ENCODE measurements around the gene ASB13.

The ASB13 gene, protein sequence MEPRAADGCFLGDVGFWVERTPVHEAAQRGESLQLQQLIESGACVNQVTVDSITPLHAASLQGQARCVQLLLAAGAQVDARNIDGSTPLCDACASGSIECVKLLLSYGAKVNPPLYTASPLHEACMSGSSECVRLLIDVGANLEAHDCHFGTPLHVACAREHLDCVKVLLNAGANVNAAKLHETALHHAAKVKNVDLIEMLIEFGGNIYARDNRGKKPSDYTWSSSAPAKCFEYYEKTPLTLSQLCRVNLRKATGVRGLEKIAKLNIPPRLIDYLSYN

DNA sequence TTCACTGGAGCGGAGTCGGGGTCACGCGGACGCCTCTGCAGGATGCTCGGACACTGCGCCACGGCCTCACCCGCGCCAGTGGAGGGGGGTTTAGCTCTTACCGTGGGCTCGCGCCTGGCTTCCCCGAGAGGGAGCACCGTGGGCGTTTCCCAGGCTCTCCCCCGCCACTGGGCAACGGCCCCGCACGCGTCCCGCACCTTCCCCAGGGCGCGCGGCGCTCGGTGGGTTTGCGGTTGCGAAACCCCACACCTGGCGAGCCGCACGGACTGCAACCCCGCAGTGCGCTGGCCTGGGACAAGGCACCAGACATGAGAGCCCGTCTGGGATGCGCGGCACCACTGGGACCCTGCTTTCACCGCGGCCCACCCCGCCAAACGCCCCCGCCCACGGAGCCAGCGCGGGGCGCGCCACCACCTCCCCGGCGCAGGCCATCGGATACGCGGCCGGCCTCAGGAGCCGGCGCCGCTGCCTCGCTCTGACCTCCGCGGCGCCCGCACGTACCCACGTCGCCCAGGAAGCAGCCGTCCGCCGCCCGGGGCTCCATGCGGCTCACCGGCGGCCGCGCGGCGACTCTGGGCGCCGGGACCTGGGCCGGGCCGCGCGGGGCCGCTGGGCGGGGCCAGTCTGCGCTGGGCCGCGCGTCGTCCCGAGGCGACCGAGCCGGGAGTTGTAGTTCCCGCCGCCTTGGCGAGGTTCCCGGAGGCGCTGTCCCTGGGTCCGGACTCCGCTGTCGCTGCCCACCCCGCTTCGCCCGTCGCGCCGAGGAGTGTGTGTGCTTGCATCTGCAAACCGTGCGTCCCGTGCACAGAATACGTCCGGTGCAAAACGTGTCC is at the start of gene ASB13:
Gene ASB13, minus strand, starts transcription at position 588 of the 833 bp plus-strand sequence. Its CDS starts 44 bp downstream, at position 544.
- peak within 1 kb of the TSS; percentile 79 for H3K4me3 ChIP-seq (ENCODE audit: low read depth, low read length)
- H3K36me3 ChIP-seq (ENCODE audit: control insufficient read depth, insufficient read depth, low read length), result no peaks in the 10 kb centered on the region
- H3K27me3 ChIP-seq (ENCODE audit: control insufficient read depth, insufficient read depth, low read length), result peaks cover 14% of the 10 kb centered on the region
- H3K9me3 ChIP-seq (ENCODE audit: control insufficient read depth, insufficient read depth, low read length), result no peaks in the 10 kb centered on the region
- H3K4me1 ChIP-seq (ENCODE audit: control insufficient read depth, insufficient read depth, low read length), result peaks cover 5% of the 10 kb centered on the region
- peak within 1 kb of the TSS; percentile 73 for H3K9ac ChIP-seq (ENCODE audit: low read depth, low read length)

DNA sequence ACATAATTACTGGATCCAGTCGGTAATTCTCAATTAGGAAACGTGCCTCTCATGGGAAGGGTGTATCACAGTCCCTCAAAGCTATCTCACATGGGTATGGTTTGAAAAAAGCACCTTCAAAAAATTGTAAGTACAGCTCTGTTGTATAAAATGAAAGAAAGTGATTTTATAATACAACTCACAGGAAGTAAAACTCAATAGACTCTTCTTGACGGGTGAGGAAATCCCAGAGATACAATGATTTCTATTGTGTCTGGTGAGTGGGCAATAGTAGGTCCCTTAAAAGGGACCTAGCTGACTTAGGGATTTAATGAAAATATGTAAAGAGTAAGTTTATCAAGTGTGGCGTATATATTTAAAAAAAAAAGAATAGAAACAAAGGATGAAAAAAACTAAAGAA is 45.2 kb upstream of the ASB13 start:
- H3K9me3 ChIP-seq (ENCODE audit: control insufficient read depth, insufficient read depth, low read length), result no peaks in the 10 kb centered on the region
- H3K9ac ChIP-seq (ENCODE audit: low read depth, low read length), result no peak overlapping the region
- no peaks in the 10 kb centered on the region for H3K27me3 ChIP-seq (ENCODE audit: control insufficient read depth, insufficient read depth, low read length)
- no peaks in the 10 kb centered on the region for H3K4me1 ChIP-seq (ENCODE audit: control insufficient read depth, insufficient read depth, low read length)
- no peak overlapping the region for H3K4me3 ChIP-seq (ENCODE audit: low read depth, low read length)
- no peaks in the 10 kb centered on the region for H3K36me3 ChIP-seq (ENCODE audit: control insufficient read depth, insufficient read depth, low read length)

DNA sequence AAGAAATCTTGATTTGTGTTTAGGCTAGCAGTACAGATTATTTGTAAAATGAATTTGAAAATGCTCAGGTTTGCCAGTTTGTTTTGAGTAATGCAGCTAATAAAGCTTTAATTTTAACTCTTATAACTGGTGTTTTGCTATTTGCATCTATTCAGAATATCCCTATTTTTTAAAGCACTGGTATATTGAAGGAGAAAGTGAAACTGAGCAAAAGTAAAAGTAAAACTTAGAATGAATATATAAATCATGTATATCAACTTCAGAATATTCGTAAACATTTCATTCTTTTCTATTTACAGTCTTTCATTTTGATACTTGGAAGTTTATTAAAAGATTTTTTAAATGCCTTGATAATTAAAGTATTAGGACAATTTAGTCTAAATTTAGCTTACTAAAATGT is 44.5 kb upstream of the ASB13 start:
- H3K36me3 ChIP-seq (ENCODE audit: control insufficient read depth, insufficient read depth, low read length), result no peaks in the 10 kb centered on the region
- no peaks in the 10 kb centered on the region for H3K9me3 ChIP-seq (ENCODE audit: control insufficient read depth, insufficient read depth, low read length)
- H3K4me1 ChIP-seq (ENCODE audit: control insufficient read depth, insufficient read depth, low read length), result no peaks in the 10 kb centered on the region
- no peak overlapping the region for H3K4me3 ChIP-seq (ENCODE audit: low read depth, low read length)
- no peaks in the 10 kb centered on the region for H3K27me3 ChIP-seq (ENCODE audit: control insufficient read depth, insufficient read depth, low read length)
- H3K9ac ChIP-seq (ENCODE audit: low read depth, low read length), result no peak overlapping the region

DNA sequence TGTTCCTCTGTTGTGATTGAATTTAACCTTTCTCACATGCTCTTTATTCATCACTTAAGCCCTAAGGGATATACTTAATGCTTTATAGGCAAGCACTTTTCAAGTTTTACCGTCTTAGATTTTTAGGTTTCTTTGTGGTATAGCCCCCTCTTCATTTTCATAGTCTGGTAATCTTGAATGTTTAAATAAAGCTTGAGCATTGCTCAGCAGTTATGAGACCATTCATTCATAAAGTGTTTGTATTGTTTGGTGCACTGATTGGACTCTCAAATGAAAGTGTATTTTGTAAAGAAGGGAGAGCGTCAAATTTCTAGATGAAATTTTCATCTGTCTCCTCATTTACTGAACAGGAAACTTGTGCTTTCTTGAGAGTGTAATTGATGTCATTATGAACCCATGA is 43.5 kb upstream of the ASB13 start:
- Histone ChIP-seq H3K4me1 (ENCODE audit: control insufficient read depth, insufficient read depth, low read length) (no peaks in the 10 kb centered on the region), H3K9me3 (ENCODE audit: control insufficient read depth, insufficient read depth, low read length) (no peaks in the 10 kb centered on the region), H3K4me3 (ENCODE audit: low read depth, low read length) (no peak overlapping the region), H3K36me3 (ENCODE audit: control insufficient read depth, insufficient read depth, low read length) (no peaks in the 10 kb centered on the region), H3K9ac (ENCODE audit: low read depth, low read length) (no peak overlapping the region), H3K27me3 (ENCODE audit: control insufficient read depth, insufficient read depth, low read length) (no peaks in the 10 kb centered on the region)

DNA sequence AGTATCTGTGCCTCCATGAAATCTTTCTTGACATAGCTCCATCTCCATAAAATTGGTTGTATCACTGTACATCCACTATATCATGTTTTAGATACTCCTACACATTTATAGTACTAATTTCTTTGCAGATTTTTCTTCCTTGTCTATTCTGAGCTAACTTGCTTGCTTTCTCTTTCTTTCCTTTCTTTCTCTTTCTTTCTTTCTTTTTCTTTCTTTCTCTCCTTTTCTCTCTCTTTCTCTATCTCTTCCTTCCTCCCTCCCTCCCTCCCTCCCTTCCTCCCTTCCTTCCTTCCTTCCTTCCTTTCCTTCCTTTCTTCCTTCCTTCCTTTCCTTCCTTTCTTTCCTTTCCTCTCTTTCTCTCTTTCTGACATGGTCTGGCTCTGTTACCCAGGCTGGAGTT is 42.0 kb upstream of the ASB13 start:
- Histone ChIP-seq H3K4me3 (ENCODE audit: low read depth, low read length) (no peak overlapping the region), H3K9me3 (ENCODE audit: control insufficient read depth, insufficient read depth, low read length) (no peaks in the 10 kb centered on the region), H3K4me1 (ENCODE audit: control insufficient read depth, insufficient read depth, low read length) (no peaks in the 10 kb centered on the region), H3K36me3 (ENCODE audit: control insufficient read depth, insufficient read depth, low read length) (no peaks in the 10 kb centered on the region), H3K27me3 (ENCODE audit: control insufficient read depth, insufficient read depth, low read length) (no peaks in the 10 kb centered on the region), H3K9ac (ENCODE audit: low read depth, low read length) (no peak overlapping the region)

DNA sequence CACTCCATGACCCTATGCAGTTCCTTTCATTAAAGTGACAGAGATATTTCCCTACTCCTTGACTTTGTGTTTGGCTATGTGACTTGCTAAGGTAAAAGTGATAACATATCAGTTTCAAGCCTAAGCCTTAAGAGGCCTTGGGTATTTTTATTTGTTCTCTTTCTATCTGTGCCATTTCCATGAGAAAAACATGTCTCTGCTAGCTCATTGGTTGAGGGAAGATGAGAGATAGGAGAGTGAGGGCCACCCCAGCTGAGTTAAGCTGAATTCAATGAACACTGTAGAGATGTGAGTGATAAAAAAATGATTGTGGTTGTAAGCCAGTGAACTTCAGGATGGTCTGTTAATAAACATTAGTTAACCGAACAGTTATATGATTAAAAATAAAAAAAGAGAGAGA is 31.7 kb upstream of the ASB13 start:
- no peaks in the 10 kb centered on the region for H3K27me3 ChIP-seq (ENCODE audit: control insufficient read depth, insufficient read depth, low read length)
- no peak overlapping the region for H3K9ac ChIP-seq (ENCODE audit: low read depth, low read length)
- H3K9me3 ChIP-seq (ENCODE audit: control insufficient read depth, insufficient read depth, low read length), result no peaks in the 10 kb centered on the region
- no peak overlapping the region for H3K4me3 ChIP-seq (ENCODE audit: low read depth, low read length)
- no peaks in the 10 kb centered on the region for H3K36me3 ChIP-seq (ENCODE audit: control insufficient read depth, insufficient read depth, low read length)
- peaks cover 24% of the 10 kb centered on the region for H3K4me1 ChIP-seq (ENCODE audit: control insufficient read depth, insufficient read depth, low read length)

DNA sequence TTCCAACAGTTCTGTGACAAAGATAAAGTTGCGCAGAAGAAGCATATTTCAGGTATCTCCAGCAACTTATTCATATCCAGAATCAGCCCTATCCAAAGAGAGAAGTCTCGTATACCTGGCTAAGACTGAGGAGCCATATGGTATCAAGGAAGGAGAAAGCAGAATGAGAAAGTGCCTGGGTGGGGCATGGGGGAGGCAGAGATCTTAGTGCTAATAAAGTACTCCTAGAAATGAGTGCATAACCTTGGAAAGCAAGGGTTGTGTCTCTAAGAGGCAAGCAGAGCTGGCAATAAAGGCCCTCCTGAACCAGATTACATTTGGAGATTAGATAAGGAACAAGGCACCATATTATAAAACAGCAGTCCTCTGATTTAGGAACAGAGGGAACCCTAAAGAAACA is 30.9 kb upstream of the ASB13 start:
- Histone ChIP-seq H3K27me3 (ENCODE audit: control insufficient read depth, insufficient read depth, low read length) (no peaks in the 10 kb centered on the region), H3K36me3 (ENCODE audit: control insufficient read depth, insufficient read depth, low read length) (no peaks in the 10 kb centered on the region), H3K9ac (ENCODE audit: low read depth, low read length) (no peak overlapping the region), H3K9me3 (ENCODE audit: control insufficient read depth, insufficient read depth, low read length) (no peaks in the 10 kb centered on the region), H3K4me1 (ENCODE audit: control insufficient read depth, insufficient read depth, low read length) (peaks cover 24% of the 10 kb centered on the region), H3K4me3 (ENCODE audit: low read depth, low read length) (no peak overlapping the region)

DNA sequence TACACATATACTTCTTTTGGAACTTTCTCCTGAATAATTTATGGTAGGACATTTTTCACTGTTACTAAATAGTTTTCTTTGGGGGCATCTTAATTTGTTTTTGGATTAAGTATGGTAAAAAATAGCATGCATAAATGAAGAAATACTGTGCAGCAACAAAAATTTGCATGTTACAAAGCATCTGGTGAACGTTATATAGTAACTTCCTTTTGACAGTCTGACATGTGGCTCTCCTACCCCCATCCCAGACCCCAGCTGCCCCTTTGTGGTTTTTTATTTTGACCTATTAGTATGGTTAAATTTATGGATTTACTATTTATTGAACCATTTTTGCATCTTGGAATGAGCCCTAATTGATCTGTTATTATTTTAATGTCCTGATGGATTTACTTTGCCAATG is 28.2 kb upstream of the ASB13 start:
- peaks cover 28% of the 10 kb centered on the region for H3K4me1 ChIP-seq (ENCODE audit: control insufficient read depth, insufficient read depth, low read length)
- H3K4me3 ChIP-seq (ENCODE audit: low read depth, low read length), result no peak overlapping the region
- H3K9ac ChIP-seq (ENCODE audit: low read depth, low read length), result no peak overlapping the region
- no peaks in the 10 kb centered on the region for H3K27me3 ChIP-seq (ENCODE audit: control insufficient read depth, insufficient read depth, low read length)
- H3K9me3 ChIP-seq (ENCODE audit: control insufficient read depth, insufficient read depth, low read length), result no peaks in the 10 kb centered on the region
- no peaks in the 10 kb centered on the region for H3K36me3 ChIP-seq (ENCODE audit: control insufficient read depth, insufficient read depth, low read length)

DNA sequence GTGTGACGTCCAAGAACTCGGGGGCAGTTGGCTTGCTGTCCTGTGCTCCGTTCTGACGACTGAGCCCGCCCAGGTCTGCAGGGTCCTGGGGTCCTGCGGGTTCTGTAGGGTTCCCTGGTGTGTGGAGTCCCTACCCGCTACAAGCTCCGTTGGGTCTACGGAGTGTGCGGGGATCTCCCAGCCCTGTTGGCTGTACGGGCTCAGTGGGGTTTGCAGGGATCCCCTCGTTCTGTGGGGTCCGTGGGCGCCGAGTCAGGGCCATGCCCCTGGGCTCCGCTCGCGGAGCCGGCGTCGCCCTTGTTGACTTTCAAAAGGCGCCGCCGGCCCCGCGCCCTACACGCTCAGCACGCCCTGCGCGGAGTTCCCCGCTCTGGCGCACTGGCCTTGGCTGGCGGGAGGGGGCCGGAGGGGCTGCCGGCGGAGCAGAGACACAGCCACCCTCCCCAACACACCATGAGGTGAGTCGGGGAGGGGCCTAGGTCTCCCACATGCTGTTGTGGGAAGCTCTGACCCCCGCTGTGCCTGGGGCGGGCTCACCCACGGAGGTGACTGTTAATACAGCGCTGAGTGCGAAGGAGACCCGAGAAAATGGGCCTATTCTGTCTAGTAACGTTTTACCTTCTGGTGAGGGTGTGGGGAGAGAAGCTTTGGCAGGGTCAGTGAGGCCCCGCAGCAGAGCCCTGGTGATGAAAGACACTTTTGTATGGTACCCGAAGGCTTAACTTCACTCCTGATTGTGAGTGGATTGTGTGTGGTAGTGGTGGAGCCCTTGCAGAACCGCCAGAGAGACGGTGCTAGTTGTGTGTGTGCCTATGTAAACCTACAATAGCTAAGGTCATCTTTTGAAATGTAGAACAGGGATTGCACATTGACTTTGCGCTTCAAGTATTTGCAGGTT is 26.3 kb upstream of the ASB13 start:
- Histone ChIP-seq H3K9me3 (ENCODE audit: control insufficient read depth, insufficient read depth, low read length) (no peaks in the 10 kb centered on the region), H3K4me3 (ENCODE audit: low read depth, low read length) (peak overlapping the region; percentile 77), H3K4me1 (ENCODE audit: control insufficient read depth, insufficient read depth, low read length) (peaks cover 22% of the 10 kb centered on the region), H3K9ac (ENCODE audit: low read depth, low read length) (peak overlapping the region; percentile 74), H3K27me3 (ENCODE audit: control insufficient read depth, insufficient read depth, low read length) (no peaks in the 10 kb centered on the region), H3K36me3 (ENCODE audit: control insufficient read depth, insufficient read depth, low read length) (no peaks in the 10 kb centered on the region)

DNA sequence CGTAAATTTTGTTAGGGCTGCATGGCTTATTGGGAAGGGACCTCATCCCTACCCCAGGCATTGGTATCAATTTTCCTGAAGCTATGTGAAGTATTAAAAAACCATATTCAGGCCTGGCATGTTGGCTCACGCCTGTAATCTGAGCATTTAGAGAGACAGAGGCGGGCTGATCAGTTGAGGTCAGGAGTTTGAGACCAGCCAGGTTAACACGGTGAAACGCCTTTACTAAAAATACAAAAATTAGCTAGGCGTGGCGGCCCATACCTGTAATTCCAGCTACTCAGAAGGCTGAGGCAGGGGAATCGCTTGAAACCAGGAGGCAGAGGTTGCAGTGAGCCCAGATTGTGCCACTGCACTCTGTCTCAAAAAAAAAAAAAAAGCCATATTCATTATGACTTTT is 25.4 kb upstream of the ASB13 start:
- Histone ChIP-seq H3K9ac (ENCODE audit: low read depth, low read length) (no peak overlapping the region), H3K4me1 (ENCODE audit: control insufficient read depth, insufficient read depth, low read length) (peaks cover 13% of the 10 kb centered on the region), H3K27me3 (ENCODE audit: control insufficient read depth, insufficient read depth, low read length) (no peaks in the 10 kb centered on the region), H3K4me3 (ENCODE audit: low read depth, low read length) (peak overlapping the region; percentile 77), H3K36me3 (ENCODE audit: control insufficient read depth, insufficient read depth, low read length) (no peaks in the 10 kb centered on the region), H3K9me3 (ENCODE audit: control insufficient read depth, insufficient read depth, low read length) (no peaks in the 10 kb centered on the region)

DNA sequence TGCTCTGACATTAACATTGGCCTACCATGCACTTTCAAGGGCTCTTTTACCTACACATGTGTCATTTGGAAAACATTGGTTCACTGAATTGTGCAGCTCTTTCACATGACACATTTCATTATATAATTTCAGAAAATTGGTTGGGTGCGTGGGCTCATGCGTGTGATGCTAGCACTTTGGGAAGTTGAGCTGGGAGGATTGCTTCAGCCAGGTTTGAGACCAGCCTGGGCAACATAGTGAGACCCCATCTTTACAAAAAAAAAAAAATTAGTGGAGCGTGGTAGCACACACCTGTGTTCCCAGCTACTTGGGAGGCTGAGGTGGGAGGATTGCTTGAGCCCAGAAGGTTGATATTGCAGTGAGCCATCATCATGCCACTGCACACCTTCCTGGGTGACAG is 22.2 kb upstream of the ASB13 start:
- Histone ChIP-seq H3K4me1 (ENCODE audit: control insufficient read depth, insufficient read depth, low read length) (peaks cover 5% of the 10 kb centered on the region), H3K9me3 (ENCODE audit: control insufficient read depth, insufficient read depth, low read length) (no peaks in the 10 kb centered on the region), H3K36me3 (ENCODE audit: control insufficient read depth, insufficient read depth, low read length) (no peaks in the 10 kb centered on the region), H3K9ac (ENCODE audit: low read depth, low read length) (no peak overlapping the region), H3K27me3 (ENCODE audit: control insufficient read depth, insufficient read depth, low read length) (peaks cover 5% of the 10 kb centered on the region), H3K4me3 (ENCODE audit: low read depth, low read length) (no peak overlapping the region)

Measured in iPS-15b (cell line).